Adrenal gland (tissue), 5 donors: Measurements from ENCODE around the gene BCOR.

Experiments used
- CTCF ChIP-seq, 6 experiments: fragments of 450-650 bp in 4 of 6; fragments of 200-600 bp in 2 of 6; sonication (generic) in 1 of 6; IDR thresholded peaks; 1 replicate in 5 of 6; 2 replicates in 1 of 6; pipeline versions ENCODE4 v1.5.1 to v1.8.0; 2016 to 2021; ENCODE audit warnings: antibody characterized with exemption in 6 of 6, mild to moderate bottlenecking in 2 of 6, moderate library complexity in 1 of 6
- POLR2A ChIP-seq, 2 donors: fragments of 450-650 bp; IDR thresholded peaks; one replicate each; pipeline ENCODE4 v1.6.1; 2017; ENCODE audit warnings: antibody characterized with exemption in 2 of 2, mild to moderate bottlenecking in 2 of 2, moderate library complexity in 1 of 2
- donor health status: DM: no; HTN: no; CAD: no.

DNA sequence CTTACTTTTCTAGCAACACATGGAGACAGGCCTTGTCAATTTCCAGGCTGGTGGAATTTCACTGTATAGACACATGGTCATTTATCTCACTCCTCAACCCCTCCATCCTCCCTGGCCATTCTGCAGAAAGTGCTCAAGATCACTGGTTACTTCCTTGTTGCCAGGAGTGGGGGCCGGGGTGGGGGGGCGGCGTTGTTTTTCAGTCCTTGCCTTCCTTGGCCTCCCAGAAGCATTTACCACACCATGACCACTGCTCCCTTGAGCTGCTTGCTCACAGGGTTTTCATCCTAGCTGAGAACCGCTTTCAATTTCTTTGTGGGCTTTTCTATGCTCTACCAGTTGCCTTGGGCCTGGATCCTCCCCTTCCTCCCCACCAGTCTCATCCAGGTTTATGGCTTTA is 14.1 kb upstream of the BCOR start:
- TF ChIP-seq CTCF (IDR thresholded peaks at IDR 0.05) (no peak), POLR2A (IDR thresholded peaks at IDR 0.05) (no peak)
